HEK293 (cell line): ENCODE data around the gene BRD3.

Experiments used
- BCL6B ChIP-seq: fragments of 450-650 bp; formaldehyde crosslinking; IDR thresholded peaks from 2 replicates; pipeline ENCODE4 v1.5.1; 2017; ENCODE audit warnings: missing biosample characterization, missing genetic modification characterization
- GLI4 ChIP-seq: fragments of 450-650 bp; formaldehyde crosslinking; IDR thresholded peaks from 2 replicates; pipeline ENCODE4 v1.5.1; 2016; ENCODE audit warnings: missing biosample characterization, missing genetic modification characterization
- GLIS1 ChIP-seq: fragments of 450-650 bp; formaldehyde crosslinking; IDR thresholded peaks from 2 replicates; pipeline ENCODE4 v1.5.1; 2016; ENCODE audit warnings: missing biosample characterization, missing genetic modification characterization
- PATZ1 ChIP-seq: fragments of 450-650 bp; formaldehyde crosslinking; IDR thresholded peaks from 2 replicates; pipeline ENCODE4 v1.5.1; 2016; ENCODE audit warnings: missing biosample characterization, missing genetic modification characterization
- PRDM4 ChIP-seq: fragments of 450-650 bp; formaldehyde crosslinking; IDR thresholded peaks from 2 replicates; pipeline ENCODE4 v1.5.1; 2017; ENCODE audit warnings: missing biosample characterization, missing genetic modification characterization
- SCRT2 ChIP-seq: fragments of 450-650 bp; formaldehyde crosslinking; IDR thresholded peaks from 2 replicates; pipeline ENCODE4 v1.5.1; 2016; ENCODE audit warnings: missing biosample characterization, missing genetic modification characterization
- TRIM28 ChIP-seq: IDR thresholded peaks from 2 replicates; pipeline ENCODE4 v1.6.1; 2011; ENCODE audit warnings: low read length, control low read depth, borderline replicate concordance
- ZIC2 ChIP-seq: fragments of 450-650 bp; formaldehyde crosslinking; IDR thresholded peaks from 2 replicates; pipeline ENCODE4 v1.5.1; 2016; ENCODE audit warnings: missing biosample characterization, missing genetic modification characterization
- ZNF132 ChIP-seq: fragments of 450-650 bp; formaldehyde crosslinking; IDR thresholded peaks from 2 replicates; pipeline ENCODE4 v1.5.1; 2017; ENCODE audit warnings: missing biosample characterization, missing genetic modification characterization, borderline replicate concordance
- ZNF146 ChIP-seq: fragments of 450-650 bp; formaldehyde crosslinking; IDR thresholded peaks from 2 replicates; pipeline ENCODE4 v1.5.1; 2016; ENCODE audit warnings: missing biosample characterization, missing genetic modification characterization
- ZNF169 ChIP-seq: fragments of 450-650 bp; formaldehyde crosslinking; IDR thresholded peaks from 2 replicates; pipeline ENCODE4 v1.5.1; 2016; ENCODE audit warnings: missing biosample characterization, missing genetic modification characterization
- ZNF211 ChIP-seq: fragments of 450-650 bp; formaldehyde crosslinking; IDR thresholded peaks from 2 replicates; pipeline ENCODE4 v1.5.1; 2016; ENCODE audit warnings: low read depth, missing biosample characterization, missing genetic modification characterization
- ZNF23 ChIP-seq: fragments of 450-650 bp; formaldehyde crosslinking; IDR thresholded peaks from 2 replicates; pipeline ENCODE4 v1.5.1; 2016; ENCODE audit warnings: missing biosample characterization, missing genetic modification characterization, borderline replicate concordance
- ZNF239 ChIP-seq: fragments of 450-650 bp; formaldehyde crosslinking; IDR thresholded peaks from 2 replicates; pipeline ENCODE4 v1.5.1; 2016; ENCODE audit warnings: missing biosample characterization, missing genetic modification characterization
- ZNF423 ChIP-seq: fragments of 450-650 bp; formaldehyde crosslinking; IDR thresholded peaks from 2 replicates; pipeline ENCODE4 v1.5.1; 2016; ENCODE audit warnings: missing biosample characterization, missing genetic modification characterization
- ZNF518A ChIP-seq: fragments of 450-650 bp; formaldehyde crosslinking; conservative IDR thresholded peaks from 2 replicates; pipeline ENCODE4 v1.5.1; 2016; ENCODE audit warnings: low read depth, missing biosample characterization, missing genetic modification characterization
- ZNF76 ChIP-seq: fragments of 450-650 bp; formaldehyde crosslinking; IDR thresholded peaks from 2 replicates; pipeline ENCODE4; 2016; ENCODE audit warnings: low read depth, missing biosample characterization, missing genetic modification characterization, borderline replicate concordance
- ZNF830 ChIP-seq: fragments of 450-650 bp; IDR thresholded peaks from 2 replicates; pipeline ENCODE4 v1.5.0; 2018; ENCODE audit warnings: missing biosample characterization, missing genetic modification characterization, low read depth, mild to moderate bottlenecking, moderate library complexity
- TF ChIP-seq, protein P1 (sequence below): fragments of 450-650 bp; formaldehyde crosslinking; conservative IDR thresholded peaks from 2 replicates; pipeline ENCODE4 v1.5.1; 2016; ENCODE audit warnings: low read depth, missing biosample characterization, missing genetic modification characterization
- TF ChIP-seq, protein P2 (sequence below): fragments of 450-650 bp; formaldehyde crosslinking; optimal IDR thresholded peaks from 2 replicates; pipeline ENCODE3; 2016; ENCODE audit warnings: missing biosample characterization, mild to moderate bottlenecking, missing genetic modification characterization
- TF ChIP-seq, protein P3 (sequence below): fragments of 450-650 bp; formaldehyde crosslinking; IDR thresholded peaks from 2 replicates; pipeline ENCODE4 v1.5.1; 2017; ENCODE audit warnings: missing biosample characterization, missing genetic modification characterization

Gene BRD3

DNA sequence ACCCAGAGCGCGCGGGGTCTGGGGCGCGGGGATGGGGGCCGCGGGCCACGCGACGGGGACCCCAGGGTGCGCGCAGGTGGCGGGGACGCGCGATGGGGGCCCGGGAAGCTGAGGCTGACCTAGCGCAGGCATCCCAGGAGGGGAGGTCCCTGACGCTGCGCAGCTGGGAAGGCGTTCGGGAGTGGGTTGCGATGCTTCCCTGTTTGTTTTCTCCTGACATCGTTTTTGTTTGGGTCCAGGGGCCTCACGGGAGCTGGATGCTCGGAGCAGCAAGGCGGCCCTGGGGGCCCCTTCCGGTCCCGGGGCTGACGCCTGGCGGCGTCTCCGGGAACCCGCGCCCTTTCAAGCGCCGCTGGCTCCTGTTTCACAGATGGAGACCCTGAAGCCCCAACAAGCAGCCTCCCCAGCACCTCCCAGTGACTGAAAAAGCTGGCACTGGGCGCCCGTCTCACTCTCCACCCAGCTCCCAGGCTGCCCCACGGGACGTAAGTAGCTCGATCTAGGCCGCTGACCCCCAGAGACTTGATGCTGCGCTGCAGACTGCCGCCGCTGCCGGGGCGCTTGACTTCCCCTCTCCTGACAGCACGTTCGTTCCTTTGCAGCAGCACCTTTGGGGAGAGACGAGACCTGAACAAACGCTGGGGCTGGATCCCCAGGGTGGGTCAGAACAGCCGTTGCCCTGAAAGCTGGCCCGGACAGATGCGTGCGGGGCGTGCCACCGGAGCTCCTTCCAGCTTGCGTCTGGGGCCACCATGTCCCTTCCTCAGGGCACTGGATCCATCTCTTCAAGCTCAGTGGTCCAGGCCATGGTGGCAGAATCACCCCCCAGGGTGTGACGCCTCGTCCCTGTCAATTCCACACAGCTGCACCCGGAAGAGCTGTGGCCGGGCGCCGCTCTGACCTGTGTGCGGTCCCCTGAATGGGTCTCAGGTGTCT is 42.0 kb downstream of the BRD3 start (continued):
- TF ChIP-seq, protein P1, sequence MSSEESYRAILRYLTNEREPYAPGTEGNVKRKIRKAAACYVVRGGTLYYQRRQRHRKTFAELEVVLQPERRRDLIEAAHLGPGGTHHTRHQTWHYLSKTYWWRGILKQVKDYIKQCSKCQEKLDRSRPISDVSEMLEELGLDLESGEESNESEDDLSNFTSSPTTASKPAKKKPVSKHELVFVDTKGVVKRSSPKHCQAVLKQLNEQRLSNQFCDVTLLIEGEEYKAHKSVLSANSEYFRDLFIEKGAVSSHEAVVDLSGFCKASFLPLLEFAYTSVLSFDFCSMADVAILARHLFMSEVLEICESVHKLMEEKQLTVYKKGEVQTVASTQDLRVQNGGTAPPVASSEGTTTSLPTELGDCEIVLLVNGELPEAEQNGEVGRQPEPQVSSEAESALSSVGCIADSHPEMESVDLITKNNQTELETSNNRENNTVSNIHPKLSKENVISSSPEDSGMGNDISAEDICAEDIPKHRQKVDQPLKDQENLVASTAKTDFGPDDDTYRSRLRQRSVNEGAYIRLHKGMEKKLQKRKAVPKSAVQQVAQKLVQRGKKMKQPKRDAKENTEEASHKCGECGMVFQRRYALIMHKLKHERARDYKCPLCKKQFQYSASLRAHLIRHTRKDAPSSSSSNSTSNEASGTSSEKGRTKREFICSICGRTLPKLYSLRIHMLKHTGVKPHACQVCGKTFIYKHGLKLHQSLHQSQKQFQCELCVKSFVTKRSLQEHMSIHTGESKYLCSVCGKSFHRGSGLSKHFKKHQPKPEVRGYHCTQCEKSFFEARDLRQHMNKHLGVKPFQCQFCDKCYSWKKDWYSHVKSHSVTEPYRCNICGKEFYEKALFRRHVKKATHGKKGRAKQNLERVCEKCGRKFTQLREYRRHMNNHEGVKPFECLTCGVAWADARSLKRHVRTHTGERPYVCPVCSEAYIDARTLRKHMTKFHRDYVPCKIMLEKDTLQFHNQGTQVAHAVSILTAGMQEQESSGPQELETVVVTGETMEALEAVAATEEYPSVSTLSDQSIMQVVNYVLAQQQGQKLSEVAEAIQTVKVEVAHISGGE, result peak; percentile 44
- TF ChIP-seq ZNF23 (tag by site-specific recombination) (no peak), ZNF239 (no peak), ZIC2 (peak; percentile 40; the same call in 1 of the 2 replicates), PRDM4 (tag by site-specific recombination) (no peak), ZNF132 (no peak), ZNF169 (tag by site-specific recombination) (no peak), ZNF76 (tag by site-specific recombination) (peak; percentile 78), ZNF423 (tag by site-specific recombination) (0 out of 2 replicates have a peak, but pooled peaks have one; percentile 2), BCL6B (tag by site-specific recombination) (no peak), ZNF830 (tag by site-specific recombination) (no peak), GLI4 (tag by site-specific recombination) (no peak), SCRT2 (no peak), TRIM28 (no peak), ZNF211 (no peak), ZNF146 (tag by site-specific recombination) (no peak), ZNF518A (tag by site-specific recombination) (no peak), GLIS1 (peak; percentile 37; the same call in 1 of the 2 replicates), PATZ1 (tag by site-specific recombination) (peak; percentile 82)
- TF ChIP-seq, protein P2, sequence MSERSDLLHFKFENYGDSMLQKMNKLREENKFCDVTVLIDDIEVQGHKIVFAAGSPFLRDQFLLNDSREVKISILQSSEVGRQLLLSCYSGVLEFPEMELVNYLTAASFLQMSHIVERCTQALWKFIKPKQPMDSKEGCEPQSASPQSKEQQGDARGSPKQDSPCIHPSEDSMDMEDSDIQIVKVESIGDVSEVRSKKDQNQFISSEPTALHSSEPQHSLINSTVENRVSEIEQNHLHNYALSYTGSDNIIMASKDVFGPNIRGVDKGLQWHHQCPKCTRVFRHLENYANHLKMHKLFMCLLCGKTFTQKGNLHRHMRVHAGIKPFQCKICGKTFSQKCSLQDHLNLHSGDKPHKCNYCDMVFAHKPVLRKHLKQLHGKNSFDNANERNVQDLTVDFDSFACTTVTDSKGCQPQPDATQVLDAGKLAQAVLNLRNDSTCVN (tag by site-specific recombination), result peak; percentile 87
- TF ChIP-seq, protein P3, sequence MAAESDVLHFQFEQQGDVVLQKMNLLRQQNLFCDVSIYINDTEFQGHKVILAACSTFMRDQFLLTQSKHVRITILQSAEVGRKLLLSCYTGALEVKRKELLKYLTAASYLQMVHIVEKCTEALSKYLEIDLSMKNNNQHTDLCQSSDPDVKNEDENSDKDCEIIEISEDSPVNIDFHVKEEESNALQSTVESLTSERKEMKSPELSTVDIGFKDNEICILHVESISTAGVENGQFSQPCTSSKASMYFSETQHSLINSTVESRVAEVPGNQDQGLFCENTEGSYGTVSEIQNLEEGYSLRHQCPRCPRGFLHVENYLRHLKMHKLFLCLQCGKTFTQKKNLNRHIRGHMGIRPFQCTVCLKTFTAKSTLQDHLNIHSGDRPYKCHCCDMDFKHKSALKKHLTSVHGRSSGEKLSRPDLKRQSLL (tag by site-specific recombination), result no peak
